Measurements from ENCODE around the gene ACTN1. TPM values are rescaled to one million over a fixed set of nuclear protein-coding genes. Genes with fewer than 3 reads are reported as not detected.

The ACTN1 gene
- total and polyA plus RNA-seq, 2 of the 8 experiments (the other 6 are each of a cell fraction or from before 2014, with no cell fraction given), result 236 to 262 TPM

DNA sequence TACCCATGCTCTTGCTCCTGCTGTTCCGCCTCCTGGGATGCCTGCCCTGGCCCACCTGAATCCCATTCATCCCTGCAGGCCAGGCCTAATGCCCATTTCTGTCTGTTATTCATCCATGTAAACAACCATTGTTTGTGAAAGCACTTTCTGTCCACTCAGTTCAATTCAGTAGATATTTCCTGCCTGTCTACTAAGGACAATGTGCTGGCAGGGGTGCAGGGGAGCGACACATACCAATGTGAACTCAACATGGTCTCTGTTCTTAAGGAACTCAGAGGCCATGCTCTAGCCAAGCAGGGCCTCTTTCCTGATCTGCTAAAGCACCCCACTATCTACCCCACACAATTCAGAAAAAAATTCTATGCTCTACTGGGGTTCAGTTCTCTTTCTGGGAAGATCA, 97.7 kb downstream of the ACTN1 start (continued):
- TF ChIP-seq, protein P1, sequence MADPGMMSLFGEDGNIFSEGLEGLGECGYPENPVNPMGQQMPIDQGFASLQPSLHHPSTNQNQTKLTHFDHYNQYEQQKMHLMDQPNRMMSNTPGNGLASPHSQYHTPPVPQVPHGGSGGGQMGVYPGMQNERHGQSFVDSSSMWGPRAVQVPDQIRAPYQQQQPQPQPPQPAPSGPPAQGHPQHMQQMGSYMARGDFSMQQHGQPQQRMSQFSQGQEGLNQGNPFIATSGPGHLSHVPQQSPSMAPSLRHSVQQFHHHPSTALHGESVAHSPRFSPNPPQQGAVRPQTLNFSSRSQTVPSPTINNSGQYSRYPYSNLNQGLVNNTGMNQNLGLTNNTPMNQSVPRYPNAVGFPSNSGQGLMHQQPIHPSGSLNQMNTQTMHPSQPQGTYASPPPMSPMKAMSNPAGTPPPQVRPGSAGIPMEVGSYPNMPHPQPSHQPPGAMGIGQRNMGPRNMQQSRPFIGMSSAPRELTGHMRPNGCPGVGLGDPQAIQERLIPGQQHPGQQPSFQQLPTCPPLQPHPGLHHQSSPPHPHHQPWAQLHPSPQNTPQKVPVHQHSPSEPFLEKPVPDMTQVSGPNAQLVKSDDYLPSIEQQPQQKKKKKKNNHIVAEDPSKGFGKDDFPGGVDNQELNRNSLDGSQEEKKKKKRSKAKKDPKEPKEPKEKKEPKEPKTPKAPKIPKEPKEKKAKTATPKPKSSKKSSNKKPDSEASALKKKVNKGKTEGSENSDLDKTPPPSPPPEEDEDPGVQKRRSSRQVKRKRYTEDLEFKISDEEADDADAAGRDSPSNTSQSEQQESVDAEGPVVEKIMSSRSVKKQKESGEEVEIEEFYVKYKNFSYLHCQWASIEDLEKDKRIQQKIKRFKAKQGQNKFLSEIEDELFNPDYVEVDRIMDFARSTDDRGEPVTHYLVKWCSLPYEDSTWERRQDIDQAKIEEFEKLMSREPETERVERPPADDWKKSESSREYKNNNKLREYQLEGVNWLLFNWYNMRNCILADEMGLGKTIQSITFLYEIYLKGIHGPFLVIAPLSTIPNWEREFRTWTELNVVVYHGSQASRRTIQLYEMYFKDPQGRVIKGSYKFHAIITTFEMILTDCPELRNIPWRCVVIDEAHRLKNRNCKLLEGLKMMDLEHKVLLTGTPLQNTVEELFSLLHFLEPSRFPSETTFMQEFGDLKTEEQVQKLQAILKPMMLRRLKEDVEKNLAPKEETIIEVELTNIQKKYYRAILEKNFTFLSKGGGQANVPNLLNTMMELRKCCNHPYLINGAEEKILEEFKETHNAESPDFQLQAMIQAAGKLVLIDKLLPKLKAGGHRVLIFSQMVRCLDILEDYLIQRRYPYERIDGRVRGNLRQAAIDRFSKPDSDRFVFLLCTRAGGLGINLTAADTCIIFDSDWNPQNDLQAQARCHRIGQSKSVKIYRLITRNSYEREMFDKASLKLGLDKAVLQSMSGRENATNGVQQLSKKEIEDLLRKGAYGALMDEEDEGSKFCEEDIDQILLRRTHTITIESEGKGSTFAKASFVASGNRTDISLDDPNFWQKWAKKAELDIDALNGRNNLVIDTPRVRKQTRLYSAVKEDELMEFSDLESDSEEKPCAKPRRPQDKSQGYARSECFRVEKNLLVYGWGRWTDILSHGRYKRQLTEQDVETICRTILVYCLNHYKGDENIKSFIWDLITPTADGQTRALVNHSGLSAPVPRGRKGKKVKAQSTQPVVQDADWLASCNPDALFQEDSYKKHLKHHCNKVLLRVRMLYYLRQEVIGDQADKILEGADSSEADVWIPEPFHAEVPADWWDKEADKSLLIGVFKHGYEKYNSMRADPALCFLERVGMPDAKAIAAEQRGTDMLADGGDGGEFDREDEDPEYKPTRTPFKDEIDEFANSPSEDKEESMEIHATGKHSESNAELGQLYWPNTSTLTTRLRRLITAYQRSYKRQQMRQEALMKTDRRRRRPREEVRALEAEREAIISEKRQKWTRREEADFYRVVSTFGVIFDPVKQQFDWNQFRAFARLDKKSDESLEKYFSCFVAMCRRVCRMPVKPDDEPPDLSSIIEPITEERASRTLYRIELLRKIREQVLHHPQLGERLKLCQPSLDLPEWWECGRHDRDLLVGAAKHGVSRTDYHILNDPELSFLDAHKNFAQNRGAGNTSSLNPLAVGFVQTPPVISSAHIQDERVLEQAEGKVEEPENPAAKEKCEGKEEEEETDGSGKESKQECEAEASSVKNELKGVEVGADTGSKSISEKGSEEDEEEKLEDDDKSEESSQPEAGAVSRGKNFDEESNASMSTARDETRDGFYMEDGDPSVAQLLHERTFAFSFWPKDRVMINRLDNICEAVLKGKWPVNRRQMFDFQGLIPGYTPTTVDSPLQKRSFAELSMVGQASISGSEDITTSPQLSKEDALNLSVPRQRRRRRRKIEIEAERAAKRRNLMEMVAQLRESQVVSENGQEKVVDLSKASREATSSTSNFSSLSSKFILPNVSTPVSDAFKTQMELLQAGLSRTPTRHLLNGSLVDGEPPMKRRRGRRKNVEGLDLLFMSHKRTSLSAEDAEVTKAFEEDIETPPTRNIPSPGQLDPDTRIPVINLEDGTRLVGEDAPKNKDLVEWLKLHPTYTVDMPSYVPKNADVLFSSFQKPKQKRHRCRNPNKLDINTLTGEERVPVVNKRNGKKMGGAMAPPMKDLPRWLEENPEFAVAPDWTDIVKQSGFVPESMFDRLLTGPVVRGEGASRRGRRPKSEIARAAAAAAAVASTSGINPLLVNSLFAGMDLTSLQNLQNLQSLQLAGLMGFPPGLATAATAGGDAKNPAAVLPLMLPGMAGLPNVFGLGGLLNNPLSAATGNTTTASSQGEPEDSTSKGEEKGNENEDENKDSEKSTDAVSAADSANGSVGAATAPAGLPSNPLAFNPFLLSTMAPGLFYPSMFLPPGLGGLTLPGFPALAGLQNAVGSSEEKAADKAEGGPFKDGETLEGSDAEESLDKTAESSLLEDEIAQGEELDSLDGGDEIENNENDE (IDR thresholded peaks at IDR 0.05; ENCODE audit: insufficient replicate concordance, low read length), result no peak
- TF ChIP-seq KDM5A (IDR thresholded peaks at IDR 0.05; ENCODE audit: low read length) (no peak), CTBP2 (IDR thresholded peaks at IDR 0.05; ENCODE audit: borderline replicate concordance, insufficient read depth, insufficient read length, low read length) (no peak), TCF12 (IDR thresholded peaks at IDR 0.05; ENCODE audit: low read depth, low read length) (no peak), ZNF274 (IDR thresholded peaks at IDR 0.05; ENCODE audit: borderline replicate concordance, extremely low read depth, low read length) (no peak)

All from H1 (cell line).